HCEC 1CT (cell line): Measurements from ENCODE around the gene CCDC12.

Experiments
- DNase-seq: peaks from one replicate; pipeline ENCODE4 v3.0.0-alpha.2; 2017

CCDC12 gene

DNA sequence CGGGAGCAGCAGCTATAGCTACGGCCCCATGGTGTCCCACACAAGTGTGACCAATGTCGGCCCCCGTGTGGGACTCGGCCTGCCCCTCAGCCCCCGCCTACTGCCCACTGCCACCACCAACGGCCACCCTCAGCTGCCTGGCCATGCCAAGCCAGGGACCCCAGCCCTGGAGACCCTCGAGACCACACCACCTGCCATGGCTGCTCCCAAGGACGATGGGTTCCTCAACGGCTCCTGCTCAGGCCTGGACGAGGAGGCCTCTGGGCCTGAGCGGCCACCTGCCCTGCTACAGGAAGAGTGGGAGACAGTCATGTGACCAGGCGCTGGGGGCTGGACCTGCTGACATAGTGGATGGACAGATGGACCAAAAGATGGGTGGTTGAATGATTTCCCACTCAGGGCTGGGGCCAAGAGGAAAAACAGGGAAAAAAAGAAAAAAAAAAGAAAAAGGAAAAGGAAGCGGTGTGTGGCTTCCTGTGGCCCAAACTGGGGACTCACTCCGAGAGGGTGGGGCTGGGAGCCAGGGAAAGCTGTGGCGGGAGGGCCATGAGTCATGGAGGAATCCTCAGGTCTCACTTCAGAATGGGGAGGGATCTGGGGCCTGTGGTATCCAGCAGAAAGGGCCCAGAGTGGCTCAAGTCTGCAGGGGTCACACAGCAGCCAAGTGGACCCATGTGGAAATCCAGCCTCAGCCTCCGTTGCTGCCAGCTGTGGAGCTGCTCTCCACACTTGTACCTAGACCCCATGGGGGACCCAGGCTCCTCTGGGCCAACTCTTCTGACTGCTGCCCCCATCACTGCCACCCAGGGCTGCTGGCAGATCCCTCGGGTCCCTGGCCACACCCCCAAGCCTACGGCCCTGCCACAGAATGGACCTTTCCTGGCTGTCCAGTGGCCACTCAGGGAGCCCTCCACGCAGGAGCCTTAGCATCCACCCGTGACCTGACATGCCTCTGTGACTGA is 72.9 kb downstream of the CCDC12 start:
- DNase-seq = peak; percentile 35

DNA sequence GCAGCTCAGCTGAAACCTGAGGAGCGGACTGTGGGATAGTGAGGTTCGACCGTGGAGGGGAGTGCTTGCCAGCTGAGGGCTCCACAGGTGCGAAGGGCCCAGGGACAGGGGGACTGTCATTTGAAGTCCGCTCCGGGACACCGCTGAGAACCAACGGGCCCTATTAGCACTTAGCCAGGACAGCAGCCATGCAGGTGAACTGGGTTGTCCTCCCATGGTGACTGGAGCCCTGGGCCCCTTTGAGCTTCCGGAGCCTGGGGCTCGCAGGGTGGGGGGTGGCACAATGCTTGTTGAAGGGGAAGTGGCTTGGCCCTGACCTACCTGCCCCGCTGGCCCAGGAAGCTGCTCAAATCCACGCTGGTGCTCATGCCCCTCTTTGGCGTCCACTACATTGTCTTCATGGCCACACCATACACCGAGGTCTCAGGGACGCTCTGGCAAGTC is 74.3 kb downstream of the CCDC12 start:
- DNase-seq = no peak

DNA sequence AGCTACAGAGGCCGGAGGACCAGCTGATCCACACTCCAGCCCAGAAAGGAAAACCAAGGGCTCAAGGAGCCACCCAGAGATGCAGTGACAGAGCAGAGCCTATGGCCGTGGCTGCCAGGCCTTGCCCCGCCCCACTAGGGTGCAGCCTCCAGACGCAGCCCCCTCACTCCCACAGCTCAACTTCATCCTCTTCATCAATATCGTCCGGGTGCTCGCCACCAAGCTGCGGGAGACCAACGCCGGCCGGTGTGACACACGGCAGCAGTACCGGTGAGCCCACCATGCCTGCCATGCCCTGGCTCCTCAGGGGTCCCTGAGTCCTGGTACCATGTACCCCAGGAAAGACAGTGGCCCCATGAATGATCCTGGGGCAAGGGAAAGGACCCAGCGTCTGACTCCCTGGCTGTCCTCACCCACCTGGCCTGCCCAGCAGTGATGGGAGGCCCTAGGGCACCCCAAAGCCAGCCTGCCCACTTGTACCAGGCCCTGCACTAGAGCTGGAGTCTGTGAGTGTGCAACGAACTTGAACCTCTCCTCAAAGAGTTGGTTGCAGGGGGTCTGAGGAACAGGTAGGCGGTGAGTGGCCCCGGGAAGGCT is 74.9 kb downstream of the CCDC12 start:
- DNase-seq = no peak

DNA sequence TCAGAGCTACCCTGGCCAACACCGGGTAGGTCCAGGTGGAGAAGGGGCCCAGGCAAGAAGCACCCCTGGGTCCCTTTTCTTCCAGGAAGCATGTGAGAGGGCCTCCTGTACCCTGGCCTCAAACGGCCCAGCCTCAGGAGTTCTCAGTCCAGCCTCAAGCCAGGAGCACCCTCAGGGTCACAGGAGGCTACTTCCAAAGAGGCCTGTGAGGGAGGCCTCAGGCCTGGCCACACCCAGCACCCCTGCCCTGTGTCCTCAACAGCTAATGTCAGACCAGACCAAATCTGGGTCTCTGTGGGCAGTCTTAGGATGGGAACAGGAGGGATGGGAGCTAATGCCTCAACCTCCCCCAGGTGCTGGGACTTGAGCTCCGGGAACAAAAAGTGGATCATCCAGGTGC is 75.5 kb downstream of the CCDC12 start:
- no peak for DNase-seq

DNA sequence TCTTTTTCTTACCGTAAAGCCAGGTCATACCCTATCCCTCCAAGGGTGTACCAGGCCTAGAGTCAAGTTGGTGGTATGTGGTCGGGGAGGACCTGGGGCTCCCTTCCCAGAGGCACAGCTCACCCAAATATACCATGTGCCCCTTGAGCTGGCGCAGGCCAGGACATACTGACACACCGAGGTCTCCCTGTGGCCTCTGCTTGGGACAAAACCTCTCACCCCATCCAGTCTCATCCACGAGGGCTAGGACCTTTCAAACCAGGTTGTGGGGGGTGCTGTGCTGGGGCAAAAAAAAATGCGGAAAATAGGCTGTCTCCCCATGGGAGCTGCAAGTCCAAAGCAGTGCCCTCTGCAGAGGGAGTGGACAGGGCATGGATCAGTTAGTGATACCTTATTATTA is 76.2 kb downstream of the CCDC12 start:
- DNase-seq = no peak

DNA sequence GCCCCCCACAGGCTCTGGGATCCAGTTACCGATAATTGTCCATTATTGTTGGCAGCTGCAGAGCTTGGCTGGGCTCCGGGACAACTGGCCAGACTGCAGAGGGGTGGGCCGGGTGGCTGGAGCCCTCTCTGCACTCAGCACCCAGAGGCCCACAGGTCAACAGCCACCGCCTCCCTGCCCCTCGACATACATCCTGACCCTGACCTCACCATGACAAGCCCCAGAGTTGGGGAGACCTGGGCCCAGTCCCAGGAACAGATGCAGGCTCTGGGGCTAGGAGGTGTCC is 76.6 kb downstream of the CCDC12 start:
- no peak for DNase-seq

DNA sequence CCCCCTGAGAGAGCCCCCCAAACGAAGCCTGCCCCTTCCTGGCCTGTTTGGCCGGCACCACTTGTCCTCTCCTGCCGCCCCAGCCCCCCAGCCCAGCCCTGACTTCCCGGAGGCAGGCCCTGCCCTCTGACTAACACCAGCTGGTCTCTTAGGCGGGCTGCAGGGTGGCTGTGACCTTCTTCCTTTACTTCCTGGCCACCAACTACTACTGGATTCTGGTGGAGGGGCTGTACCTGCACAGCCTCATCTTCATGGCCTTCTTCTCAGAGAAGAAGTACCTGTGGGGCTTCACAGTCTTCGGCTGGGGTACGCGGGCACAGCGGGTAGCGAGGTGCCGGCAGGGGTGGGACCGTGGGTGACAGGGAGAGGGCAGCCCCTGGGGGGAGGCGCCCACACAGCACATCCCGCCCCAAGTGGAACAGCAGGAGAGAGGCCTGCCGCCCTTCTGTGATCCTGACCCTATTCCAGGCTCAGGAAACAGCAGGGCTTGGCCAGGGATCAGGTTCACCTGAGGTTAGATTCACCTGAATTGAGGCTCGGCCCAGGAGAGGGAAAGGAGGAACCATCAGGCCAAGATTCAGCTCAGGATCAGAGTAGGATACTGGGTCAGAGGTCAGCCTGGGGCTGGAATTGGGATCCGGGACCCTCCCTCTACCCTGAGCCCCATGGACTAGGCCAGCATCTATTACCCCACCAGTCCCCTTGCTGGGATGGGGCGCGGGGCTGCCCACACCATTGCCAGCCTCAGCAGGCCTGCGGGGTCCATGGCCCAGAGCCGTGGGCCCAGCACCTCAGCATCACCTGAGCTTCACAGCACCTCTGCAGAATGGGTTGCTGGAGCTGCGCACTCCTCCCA is 77.2 kb downstream of the CCDC12 start:
- DNase-seq = no peak

DNA sequence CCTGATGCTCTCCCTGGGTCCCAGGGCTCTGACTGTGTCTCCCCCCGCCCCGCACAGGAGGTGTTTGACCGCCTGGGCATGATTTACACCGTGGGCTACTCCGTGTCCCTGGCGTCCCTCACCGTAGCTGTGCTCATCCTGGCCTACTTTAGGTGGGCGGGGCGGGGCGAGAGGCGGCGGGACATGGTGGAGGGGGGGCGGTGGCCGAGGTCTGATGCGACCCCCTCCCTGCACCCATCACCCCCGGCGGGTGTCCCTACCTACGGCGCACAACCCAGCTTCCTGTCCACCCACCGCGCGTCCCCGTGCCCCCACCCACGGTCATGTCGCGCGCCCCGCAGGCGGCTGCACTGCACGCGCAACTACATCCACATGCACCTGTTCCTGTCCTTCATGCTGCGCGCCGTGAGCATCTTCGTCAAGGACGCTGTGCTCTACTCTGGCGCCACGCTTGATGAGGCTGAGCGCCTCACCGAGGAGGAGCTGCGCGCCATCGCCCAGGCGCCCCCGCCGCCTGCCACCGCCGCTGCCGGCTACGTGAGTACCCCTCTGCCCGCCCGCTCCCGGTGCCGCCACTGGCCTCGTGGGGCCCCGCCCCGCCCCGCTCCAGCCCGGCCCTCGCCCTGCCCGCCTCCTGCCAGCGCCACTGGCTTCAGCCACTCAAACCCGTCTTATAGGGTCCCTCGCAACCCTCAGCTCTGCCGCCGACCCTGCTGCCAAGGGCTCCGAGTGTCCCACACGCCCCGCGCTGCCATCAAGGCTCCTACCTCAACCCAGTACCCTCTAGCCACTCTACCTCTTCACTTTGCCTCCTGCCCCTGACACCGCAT is 78.0 kb downstream of the CCDC12 start:
- DNase-seq = no peak

DNA sequence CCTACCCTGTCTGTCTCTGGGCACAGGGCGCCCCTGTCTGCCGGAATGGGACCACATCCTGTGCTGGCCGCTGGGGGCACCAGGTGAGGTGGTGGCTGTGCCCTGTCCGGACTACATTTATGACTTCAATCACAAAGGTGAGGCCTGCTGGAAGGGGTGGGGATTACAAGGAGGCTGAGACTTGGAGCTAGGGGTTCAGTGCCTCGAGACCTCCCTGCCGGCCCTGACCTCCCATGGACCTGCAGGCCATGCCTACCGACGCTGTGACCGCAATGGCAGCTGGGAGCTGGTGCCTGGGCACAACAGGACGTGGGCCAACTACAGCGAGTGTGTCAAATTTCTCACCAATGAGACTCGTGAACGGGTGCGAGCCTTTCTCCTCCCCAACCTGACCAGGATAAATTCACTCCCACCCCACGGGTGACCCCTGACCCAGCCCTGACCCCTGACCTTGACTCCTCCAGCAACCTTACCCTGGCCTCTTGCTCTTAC is 78.7 kb downstream of the CCDC12 start:
- DNase-seq = no peak

DNA sequence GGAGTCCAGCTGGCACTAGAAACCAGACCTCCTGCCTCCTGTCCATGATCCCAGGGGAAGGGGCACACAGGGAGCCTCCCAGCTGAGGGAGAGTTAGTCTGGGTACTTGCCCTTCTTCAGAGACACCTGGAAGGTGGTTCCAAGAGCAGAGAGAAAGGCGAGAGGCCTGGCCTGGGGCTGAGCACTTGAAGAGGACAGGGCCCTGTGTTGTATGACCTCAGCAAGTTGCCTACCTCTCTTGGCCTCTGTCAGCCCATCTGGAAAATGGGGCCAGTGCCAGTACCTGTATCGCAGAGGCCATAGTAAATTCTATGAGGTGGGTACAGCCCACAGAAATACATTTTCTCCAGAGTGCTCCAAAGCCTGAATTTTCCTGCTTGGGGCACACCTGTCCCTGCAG is 79.5 kb downstream of the CCDC12 start:
- DNase-seq = no peak

DNA sequence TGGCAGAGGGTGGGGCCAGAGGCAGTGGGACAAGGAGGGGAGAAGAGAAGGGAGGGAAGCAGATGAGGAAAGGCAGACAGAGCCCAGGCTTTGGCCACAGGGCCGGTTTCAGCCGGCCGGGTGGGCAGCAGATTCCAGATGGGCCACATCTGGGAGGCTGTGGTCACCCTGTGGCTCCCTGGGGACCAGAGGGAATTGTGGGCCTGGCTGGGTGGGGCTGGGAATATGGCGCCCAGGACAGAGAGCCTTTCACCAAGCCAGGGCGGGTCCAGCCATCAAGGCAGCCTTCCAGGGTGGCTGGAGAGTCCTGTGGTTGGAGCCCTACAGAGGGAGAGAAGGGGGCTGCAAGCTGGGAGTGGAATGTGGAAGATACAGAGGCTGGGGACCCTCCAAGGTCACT is 80.2 kb downstream of the CCDC12 start:
- DNase-seq = no peak

DNA sequence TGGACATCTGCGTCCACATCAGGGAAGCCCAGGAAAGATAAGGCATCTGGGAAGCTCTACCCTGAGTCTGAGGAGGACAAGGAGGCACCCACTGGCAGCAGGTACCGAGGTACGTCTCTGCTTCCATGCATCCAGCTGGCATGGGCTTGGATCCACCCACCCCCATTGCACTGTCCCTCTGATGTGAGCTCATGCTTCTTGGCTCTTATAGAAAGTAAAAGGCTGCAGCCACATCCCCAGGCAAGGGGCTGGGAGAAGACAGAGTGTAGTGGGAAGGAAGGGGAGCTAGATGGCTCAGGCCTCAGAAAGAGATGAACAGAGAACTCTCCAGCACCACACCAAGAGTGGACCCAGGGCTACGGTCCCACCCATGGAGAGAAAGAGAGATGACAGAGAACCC is 80.8 kb downstream of the CCDC12 start:
- no peak for DNase-seq

DNA sequence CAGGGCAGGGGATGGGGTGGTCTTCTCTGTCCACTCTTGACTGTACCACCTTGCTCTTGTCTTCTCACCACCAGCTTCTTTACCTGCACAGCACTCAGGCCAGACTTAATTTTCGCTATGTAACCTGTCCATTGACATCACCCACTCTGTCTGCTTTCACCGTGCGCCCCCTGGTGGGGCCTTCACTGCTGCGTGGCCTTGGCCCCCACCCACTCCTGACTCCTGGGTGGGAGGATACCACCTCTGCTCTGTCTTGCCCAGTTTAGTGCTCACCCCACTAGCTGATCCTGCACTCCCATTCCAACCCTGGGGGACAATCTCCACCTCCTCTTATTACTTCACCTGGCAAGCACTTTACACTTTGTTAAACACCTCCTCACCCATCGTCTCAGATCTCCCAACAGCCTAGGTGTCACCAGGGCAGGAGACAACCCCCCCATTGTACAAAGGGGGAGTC is 81.3 kb downstream of the CCDC12 start:
- DNase-seq = peak; percentile 25

DNA sequence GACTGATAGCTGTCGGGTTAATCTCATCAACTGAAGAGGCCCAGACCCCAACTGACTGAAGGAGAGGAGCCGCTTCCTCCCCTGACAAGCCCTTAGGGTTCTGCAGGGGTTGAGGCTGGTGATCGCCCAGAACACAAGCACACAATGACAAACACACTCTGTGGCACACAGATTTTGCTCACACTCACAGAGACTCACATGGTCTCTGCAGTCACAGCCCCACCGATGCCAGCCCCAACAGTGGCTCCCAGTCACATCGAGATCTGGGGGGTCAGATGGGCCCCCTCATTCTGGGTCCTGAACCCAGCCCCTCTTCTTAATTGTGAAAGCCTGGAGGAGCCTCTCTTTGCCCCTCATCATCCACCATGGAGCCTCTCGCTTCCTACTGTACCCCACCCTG is 82.3 kb downstream of the CCDC12 start:
- DNase-seq = no peak

DNA sequence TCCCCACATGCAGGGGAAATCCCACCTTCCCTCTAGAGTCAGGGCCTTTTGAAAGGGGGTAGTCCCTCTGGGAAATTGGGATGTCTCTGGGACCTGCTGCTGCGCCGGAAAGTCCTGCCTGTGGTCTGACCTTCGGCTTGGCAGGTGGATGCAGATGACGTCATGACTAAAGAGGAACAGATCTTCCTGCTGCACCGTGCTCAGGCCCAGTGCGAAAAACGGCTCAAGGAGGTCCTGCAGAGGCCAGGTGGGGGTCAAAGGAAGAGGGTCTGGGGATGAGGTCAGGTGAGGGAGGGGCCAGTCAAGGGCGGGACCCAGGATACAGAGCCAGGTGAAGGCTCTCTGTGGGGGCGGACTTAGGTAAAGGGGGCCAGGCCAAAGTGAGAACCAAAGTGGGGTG is 82.8 kb downstream of the CCDC12 start:
- DNase-seq = no peak

DNA sequence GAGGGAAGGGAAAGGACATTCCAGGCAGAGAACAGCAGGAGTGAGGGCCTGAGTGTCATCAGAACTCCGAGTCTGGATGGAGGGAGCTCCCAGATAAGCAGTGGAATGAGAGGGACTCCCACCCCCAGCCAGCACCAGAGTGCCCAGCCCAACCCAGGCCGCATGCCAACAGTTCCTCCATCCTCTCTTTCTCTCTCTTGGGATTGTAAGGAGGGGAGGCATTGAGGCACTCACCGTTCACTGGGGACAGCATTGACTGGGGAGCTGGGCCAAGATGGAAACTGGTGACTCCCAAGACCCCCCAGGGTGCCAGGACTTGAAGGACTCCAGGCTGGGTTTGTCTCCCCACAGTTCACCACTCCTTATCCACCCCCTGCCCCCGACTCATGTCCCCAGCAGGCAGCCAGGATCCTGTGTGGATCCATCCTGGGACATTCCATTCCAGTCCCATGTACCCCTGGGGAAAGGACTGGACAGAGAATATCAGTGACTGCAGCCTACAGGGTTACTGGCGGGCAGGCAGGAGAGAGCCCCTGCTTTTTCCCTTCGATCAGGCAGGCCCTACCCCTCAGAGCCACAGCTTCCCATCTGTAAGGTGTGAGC is 83.3 kb downstream of the CCDC12 start:
- DNase-seq = no peak

DNA sequence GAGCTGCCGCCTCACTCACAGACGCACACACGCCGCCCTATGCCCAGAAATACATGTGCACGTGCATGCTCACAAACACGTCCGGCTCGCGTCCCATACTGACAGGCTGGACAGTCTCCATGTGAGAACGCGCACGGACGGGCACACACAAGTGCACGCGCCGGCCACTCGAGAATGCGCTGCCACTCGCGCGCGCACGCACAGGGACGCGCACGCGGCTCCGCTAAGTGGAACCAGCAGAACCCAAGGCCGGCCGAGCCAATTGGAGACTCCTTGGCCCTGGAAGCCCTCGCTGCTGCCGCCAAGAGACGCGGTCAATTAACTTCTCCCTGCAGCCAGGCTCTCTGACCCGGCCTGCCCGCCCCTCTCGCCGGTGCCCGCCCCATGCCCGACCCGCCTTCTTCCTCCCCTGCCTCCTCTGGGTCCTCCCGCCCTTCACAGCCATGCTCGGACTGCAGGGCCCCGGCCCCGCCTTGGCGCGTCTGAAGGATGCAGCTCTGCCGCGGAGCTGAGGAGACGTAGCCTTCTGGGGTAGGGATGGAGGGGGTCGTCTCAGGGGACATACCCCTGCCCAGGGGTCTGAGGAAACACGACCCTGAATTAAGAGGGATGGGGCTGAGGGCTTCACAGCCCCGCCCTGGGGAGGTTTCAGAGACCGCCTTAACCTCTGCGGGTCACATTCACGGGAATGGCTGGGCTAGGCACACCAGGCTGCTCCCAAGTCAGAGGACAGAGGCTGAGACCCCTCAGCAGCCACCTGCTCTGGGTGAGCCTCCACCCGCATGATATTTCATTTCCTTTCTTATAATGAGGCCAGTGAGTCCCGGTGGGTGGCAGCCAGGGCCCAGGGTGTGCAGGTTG is 84.0 kb downstream of the CCDC12 start:
- DNase-seq = peak; percentile 56

DNA sequence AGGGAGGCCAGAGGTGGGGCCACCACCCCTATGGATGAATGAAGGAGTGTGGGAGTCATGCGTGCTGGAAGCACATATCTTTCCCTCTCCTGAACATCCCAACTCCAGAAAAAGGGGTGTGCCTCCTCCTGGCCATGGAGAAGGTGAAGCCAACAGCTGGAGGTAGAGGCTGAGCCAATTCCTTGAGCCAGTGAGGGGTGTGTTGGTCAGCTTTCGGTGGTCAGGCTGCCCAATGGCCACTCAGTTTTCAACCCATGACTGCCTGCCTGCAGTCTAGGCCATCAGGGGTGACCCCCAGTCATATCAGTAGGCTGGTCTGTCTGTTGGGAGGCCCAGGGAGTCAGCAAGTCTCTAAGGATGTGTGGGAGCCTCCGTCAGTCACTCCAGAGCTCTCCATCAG is 85.4 kb downstream of the CCDC12 start:
- DNase-seq = no peak

DNA sequence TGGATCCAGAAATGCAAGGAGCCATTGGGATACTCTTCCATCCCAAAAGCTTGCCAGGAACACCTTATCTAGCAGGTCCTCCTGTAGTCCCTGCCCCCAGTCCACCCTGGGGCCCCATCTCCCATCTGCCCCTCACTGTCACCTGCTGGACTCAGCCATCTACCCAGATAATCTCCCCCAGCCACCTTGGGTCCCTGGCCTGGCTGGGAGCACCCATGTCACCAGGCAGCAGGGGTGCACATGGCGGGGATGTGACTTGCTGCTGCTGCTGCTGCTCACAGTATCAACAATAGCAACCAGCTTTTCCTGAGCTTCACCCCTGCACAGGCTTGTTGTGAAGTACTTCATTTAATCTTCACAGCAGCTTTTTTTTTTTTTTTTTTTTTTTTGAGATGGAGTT is 86.4 kb downstream of the CCDC12 start:
- no peak for DNase-seq

DNA sequence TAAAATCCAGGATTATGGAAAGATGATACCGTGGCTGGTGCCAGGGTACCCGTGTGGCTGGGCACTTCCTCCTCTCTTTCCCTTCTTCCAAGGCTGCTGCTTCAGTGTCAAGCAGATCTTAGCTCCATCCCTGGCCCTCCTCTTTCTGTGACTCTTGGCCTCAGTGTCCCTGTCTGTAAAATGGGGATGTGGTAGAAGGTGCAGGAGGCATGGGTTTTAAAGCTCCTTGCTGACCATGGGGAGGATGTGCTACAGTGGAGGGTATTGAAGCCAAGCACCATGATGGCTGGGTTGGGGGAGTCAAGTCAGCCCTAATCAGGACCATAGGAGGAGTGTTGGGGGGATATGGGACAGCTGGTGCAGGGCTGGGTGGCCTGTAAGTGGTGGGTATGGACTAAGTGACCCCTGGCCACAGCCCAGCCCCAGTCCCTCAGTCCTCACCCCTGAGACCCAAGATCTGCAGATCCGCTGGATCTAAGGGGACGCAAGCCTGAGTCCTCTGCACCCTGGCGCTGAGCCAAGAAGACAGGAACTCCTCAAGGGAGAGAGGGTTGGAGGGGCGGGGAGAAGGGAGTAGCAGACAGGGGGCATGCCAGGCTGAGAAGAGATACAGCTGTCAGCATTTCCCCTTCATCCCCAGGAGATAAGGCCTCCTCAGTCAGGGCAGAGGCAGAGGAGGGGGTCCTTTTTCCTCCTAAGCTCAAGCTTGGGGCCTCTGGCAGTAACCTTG is 87.0 kb downstream of the CCDC12 start:
- DNase-seq = no peak
